Fibroblast of upper back skin (primary cell): Measurements from ENCODE around the gene FOXC1.
A peak's percentile ranks its signal among the peaks of the same experiment; 100 is the strongest.

Source experiments
- DNase-seq: peaks from one replicate; pipeline ENCODE4 v3.0.0-alpha.2; 2013

FOXC1 gene

DNA sequence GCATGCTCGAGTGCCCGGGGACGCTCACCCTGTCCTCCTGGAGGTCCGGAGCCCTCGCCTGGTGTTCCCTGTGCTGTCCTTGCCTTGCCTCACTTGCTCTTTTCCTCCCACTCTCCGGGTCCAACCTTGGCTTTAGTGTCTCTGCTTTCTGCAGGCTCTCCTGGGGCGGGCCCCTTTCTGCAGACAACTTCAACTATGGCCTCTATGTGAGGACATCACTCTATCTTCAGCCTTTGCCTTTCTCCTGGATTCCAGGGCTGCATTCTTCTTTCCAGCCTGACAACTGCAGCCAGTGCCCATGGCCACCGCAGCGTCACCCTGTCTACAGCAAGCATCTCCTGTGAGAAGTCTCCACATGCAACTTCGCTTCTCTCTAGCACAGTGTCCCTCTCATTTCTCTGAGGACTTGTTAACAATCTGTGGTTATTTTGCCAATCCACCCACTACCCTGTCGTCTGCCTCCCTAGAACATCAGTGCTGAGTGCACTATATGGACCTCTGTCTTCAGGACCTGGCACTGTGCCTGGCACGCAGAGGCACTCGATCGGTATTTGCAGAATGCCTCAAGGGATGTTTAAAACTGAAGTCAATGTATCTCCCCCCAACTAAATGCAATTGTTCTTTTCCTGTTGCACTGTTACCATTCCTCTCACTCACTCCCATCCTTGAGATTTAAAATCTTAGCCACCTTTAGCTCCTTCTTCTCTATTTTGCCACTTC lies 35.9 kb downstream of the FOXC1 start:
- peak; percentile 44 for DNase-seq

DNA sequence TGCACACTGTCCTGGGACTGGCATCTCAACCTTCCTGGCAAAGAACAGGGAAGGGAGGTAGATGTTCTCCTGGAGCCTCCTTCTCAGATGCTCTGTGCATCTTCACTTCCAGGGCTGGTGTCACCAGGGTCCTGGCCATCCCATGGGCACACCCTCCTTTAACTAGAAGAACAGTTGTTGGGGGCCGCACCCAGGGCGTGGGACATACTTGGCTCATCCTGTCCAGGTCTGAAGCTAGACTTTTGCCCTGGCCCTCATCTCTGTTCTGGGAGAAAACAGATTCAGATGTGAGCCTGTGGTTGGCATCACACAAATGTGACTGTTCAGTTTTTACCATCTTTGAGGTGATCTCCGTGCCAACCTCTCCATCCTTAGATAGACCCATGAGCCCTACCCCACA lies 41.6 kb downstream of the FOXC1 start:
- no peak for DNase-seq

- no peak for DNase-seq
Observed at GRCh38 chr6:1652842-1653241, 43.1 kb downstream of the FOXC1 start.

DNA sequence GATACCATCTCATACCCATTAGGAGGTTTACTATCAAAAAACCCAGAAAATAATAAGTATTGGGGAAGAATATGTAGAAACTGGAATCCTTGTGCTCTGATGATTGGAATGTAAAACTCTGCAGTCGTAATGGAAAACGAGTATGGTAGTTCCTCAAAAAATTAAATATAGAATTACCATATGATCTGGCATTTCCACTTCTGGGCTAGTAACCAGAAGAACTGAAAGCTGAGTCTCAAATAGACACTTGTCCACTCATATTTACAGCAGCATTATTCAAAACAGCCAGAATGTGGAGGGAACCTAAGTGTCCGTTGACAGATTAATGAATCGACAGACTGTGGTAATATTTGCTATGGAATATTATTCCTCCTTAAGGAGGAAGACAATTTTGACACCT lies 44.3 kb downstream of the FOXC1 start:
- DNase-seq: no peak

DNA sequence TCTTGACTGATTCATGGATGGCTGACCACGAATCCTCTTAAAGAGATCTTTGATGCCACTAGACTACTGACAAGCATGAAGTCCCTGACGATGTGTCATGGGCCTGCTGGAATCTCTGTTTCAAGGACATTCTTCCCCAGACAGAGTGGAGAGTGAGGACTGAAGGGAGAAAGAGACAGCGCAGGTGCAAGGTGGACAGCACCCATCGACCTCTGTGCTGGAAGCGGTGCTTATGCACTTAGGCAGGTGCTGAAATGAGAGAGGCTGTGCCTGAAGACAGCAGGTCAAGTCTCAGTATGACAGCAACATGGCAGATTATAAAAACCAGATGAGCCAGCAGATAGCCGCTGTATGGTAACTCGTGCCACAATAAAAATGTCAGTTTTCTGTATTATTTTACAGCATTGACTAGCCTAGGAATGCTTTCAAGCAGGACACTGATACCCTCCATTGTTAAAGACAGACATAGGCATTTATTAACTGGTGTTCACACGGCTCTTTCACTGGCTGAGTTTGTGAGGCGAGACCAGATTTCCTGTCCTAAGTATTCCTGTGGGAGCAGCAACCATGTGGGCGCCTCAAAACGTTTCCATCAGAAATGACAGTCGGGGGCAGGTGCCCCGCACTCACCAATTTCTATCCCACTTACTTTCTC lies 47.5 kb downstream of the FOXC1 start:
- DNase-seq: no peak

GRCh38 chr6:1657771-1658165 lies 48.1 kb downstream of the FOXC1 start:
- DNase-seq: no peak

DNA sequence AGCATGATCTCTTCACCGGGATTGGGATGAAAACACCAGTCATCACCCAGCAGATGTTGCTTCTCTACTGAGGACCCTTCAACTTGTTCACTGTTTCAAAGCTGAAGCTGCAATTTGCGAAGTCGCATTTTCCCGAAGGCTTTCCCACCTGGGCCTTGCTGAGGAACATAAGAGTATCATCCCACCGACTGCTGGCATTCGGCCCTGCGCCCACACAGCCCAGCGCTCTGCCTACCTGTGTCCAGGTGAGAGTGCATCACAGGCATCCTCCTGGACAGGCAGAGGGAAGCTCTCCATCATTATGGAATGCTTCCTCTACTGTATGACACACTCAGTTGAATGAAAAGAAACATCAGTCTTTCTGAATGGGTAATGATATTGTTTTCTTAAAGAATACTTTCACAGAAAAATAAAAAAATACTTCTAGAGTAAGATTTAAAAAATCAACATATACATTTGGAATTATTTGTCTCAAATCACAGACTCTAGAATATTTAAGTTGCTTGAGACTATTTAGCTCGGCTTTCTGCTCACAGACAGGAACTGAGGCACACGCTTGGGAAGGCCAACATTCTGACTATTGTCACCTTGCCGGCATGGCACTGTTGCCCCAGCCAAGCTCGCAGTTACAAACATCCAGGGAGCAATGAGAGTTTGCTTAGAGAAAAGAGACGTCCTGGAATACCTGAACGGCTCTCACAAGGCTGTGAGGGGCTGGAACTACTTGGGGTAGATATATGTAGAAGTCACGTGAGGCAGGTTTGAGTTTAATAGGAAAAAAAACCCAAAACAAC lies 48.7 kb downstream of the FOXC1 start:
- DNase-seq: no peak

- DNase-seq: no peak
Observed at GRCh38 chr6:1659816-1660215, 50.1 kb downstream of the FOXC1 start.

DNA sequence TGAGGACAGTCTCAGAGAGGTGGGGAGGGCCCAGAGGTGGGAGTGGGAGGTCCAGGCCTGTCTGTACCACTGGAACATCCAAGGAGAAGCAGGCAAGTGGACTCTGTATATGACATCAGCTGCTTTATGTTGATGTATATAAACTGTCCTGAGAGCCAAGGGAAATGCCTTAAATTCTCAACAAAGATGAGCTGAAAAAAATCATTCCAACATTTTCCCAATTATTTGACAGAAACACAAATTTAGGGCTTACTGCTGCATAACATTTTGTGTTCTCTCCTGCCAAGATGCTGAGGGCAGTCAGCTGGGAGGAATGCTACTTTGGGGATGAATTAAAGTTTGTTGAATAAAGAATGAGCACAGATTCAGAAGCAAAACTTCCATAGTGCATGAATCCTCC lies 52.8 kb downstream of the FOXC1 start:
- peak; percentile 69 for DNase-seq
